ENCODE data around the gene APOO. TPM values are rescaled to one million over a fixed set of nuclear protein-coding genes. Genes with fewer than 3 reads are reported as not detected.

Gene APOO
- total RNA-seq, 1 experiment from 2014 or later = 95.3 TPM

DNA sequence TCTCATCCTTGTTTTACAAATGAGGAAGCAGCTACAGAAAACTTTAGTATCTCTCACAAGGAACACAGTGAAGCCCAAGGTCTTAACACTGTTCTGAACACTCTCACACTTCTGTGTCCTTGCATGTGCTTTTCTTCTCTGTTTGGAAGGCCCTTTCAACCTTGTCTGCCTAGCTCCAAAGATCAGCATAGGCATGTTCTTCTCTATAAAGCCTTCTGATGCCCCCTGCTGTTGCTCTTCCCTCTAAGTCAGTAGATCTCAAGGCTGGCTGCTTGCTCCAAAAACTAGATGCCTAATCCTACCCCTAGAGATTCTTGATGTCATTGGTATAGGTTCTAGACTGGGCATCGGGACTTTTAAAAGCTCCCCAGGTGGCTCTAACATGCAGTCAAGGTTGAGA, 5.9 kb downstream of the APOO start:
- TF ChIP-seq, protein P1, sequence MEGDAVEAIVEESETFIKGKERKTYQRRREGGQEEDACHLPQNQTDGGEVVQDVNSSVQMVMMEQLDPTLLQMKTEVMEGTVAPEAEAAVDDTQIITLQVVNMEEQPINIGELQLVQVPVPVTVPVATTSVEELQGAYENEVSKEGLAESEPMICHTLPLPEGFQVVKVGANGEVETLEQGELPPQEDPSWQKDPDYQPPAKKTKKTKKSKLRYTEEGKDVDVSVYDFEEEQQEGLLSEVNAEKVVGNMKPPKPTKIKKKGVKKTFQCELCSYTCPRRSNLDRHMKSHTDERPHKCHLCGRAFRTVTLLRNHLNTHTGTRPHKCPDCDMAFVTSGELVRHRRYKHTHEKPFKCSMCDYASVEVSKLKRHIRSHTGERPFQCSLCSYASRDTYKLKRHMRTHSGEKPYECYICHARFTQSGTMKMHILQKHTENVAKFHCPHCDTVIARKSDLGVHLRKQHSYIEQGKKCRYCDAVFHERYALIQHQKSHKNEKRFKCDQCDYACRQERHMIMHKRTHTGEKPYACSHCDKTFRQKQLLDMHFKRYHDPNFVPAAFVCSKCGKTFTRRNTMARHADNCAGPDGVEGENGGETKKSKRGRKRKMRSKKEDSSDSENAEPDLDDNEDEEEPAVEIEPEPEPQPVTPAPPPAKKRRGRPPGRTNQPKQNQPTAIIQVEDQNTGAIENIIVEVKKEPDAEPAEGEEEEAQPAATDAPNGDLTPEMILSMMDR (conservative IDR thresholded peaks at IDR 0.05) = peak; percentile 34; the same call in 2 of the 3 replicates
- no peak overlapping the region for H2BK12ac ChIP-seq (ENCODE audit: insufficient read length, low read depth, low read length)
- no peak overlapping the region for H3K14ac ChIP-seq (ENCODE audit: insufficient read depth, low read length)
- peaks cover 4 to 12% (median 4%) of the 10 kb centered on the region in 3 experiments; a peak in 6 of 7 replicates for H3K36me3 Mint-ChIP-seq (ENCODE audit: insufficient read depth in 1 of 3, low read depth in 3 of 3)
- H3K56ac ChIP-seq (ENCODE audit: insufficient read length, low read depth, low read length) = no peak overlapping the region
- no peak overlapping the region for H3K27ac ChIP-seq (ENCODE audit: insufficient read length, low read depth, low read length)
- H3K4me3 Mint-ChIP-seq = no peak overlapping the region
- no peak overlapping the region for H2BK15ac ChIP-seq (ENCODE audit: low read depth, low read length)
- H3K23ac ChIP-seq (ENCODE audit: insufficient read length, low read depth, low read length) = no peak overlapping the region
- H2AFZ ChIP-seq (ENCODE audit: low read length) = no peak overlapping the region
- no peak overlapping the region for H3K9ac ChIP-seq (ENCODE audit: extremely low read depth, insufficient read length, low read length)
- peak; percentile 40 for DNase-seq
- H3T11ph ChIP-seq (ENCODE audit: low read length) = no peak overlapping the region
- no peaks in the 10 kb centered on the region for H3K9me3 Mint-ChIP-seq
- peaks cover 3% of the 10 kb centered on the region; the same call in 1 of the 2 replicates for H3K4me1 ChIP-seq (ENCODE audit: insufficient read depth, low read length)
- H3K79me2 ChIP-seq (ENCODE audit: insufficient read depth, low read length) = peaks cover 4% of the 10 kb centered on the region; the same call in 1 of the 2 replicates
- no peak overlapping the region for H2BK20ac ChIP-seq (ENCODE audit: low read depth, low read length, poor library complexity, severe bottlenecking)
- no peak overlapping the region for H3K4ac ChIP-seq (ENCODE audit: low read depth, low read length)
- H2BK120ac ChIP-seq (ENCODE audit: low read depth, low read length, poor library complexity, severe bottlenecking) = no peak overlapping the region
- WGBS (ENCODE audit: extremely low coverage, insufficient read length, low lambda C conversion rate) = no CpG with 5 or more reads among the region's 1 CpG
- H4K5ac ChIP-seq (ENCODE audit: insufficient read length, low read depth, low read length) = no peak overlapping the region
- no peak overlapping the region for H4K91ac ChIP-seq (ENCODE audit: insufficient read length, low read depth, low read length)
- no peak overlapping the region for H2BK5ac ChIP-seq (ENCODE audit: insufficient read length, low read length)
- H3K18ac ChIP-seq (ENCODE audit: insufficient read length, low read depth, low read length) = no peak overlapping the region
- no peaks in the 10 kb centered on the region for H3K23me2 ChIP-seq (ENCODE audit: insufficient read length, low read depth, low read length, poor library complexity, severe bottlenecking)
- H4K8ac ChIP-seq (replicated peaks; ENCODE audit: insufficient read length, low read depth, low read length) = no peak overlapping the region
- no peak overlapping the region for H3K4me2 ChIP-seq (ENCODE audit: insufficient read depth, insufficient read length, low read length)
- H3K9me3 ChIP-seq (ENCODE audit: control insufficient read depth, low read depth, low read length) = no peaks in the 10 kb centered on the region
- no peaks in the 10 kb centered on the region for H3K27me3 ChIP-seq (ENCODE audit: insufficient read depth, low read length)
- no peaks in the 10 kb centered on the region for H3K27me3 Mint-ChIP-seq (ENCODE audit: low read depth)
- H3K4me1 Mint-ChIP-seq = peaks cover 35% of the 10 kb centered on the region in 2 experiments
- H4K20me1 ChIP-seq (ENCODE audit: control insufficient read depth, insufficient read depth, insufficient read length) = no peaks in the 10 kb centered on the region
- H3K79me1 ChIP-seq (ENCODE audit: insufficient read depth, low read depth, low read length, poor library complexity, severe bottlenecking) = peaks cover 2% of the 10 kb centered on the region
- H3K27ac Mint-ChIP-seq = no peak overlapping the region
- H2AK5ac ChIP-seq (ENCODE audit: insufficient read length, low read length) = no peak overlapping the region

Measured in H9 (cell line).